H54 (cell line): Measurements from ENCODE around the gene NOL6.
"Not testable (repeated sequence)": the region's sequence is repeated elsewhere in the genome, so short reads cannot be mapped to it uniquely, and the experiment has no call there.

Experiments used
- DNase-seq: peaks from one replicate; pipeline ENCODE4 v3.0.0; 2011; ENCODE audit warnings: low spot score, mixed read lengths; ENCODE audit not compliant: insufficient read length
- FAIRE-seq: peaks from 3 replicates; lab custom pipeline; 2011; peaks lifted over from hg19 to GRCh38; lab: Jason Lieb, UNC
- POLR2A ChIP-seq: IDR thresholded peaks from 2 replicates; pipeline ENCODE4 v1.6.1; 2011; ENCODE audit warnings: low read depth, mild to moderate bottlenecking, low read length

The NOL6 gene

DNA sequence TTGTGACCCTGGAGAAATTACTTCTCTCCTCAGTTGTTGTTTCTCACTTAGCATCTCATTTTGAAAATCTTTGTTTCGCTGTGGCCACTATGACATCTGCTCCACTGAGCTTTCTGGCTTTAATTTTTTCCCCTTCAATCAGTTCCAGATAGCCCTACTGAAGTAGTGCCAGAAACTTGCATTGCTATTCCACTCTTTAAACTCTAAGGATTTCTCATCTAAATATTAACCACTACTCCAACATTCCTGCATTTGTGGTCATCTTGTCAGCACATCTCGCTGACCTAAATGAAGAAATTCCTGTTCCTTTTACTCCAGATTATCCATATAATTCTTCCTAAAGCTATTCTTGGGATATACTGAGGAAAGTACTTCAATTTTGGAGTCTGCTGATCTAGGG lies 15.3 kb upstream of the NOL6 start:
- TF ChIP-seq POLR2A = no peak
- peak; percentile 64 for FAIRE-seq

DNA sequence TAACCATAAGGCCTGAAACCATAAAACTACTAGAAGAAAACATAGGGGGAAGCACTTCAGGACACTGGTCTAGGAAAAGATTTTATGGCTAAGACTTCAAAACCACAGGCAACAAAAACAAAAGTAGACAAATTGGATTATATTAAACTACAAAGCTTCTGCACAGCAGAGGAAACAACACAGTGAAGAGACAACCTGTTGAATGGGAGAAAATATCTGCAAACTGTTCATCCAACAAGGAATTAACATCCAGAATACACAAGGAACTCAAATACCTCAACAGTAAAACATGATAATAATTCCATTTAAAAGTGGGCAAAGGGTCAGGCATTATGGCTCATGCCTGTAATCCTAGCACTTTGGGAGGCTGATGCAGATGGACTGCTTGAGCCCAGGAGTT lies 11.6 kb upstream of the NOL6 start:
- not testable (repeated sequence) for FAIRE-seq, DNase-seq

More for the DNA sequence above, 15.3 kb upstream of the NOL6 start:
- no peak for DNase-seq

DNA sequence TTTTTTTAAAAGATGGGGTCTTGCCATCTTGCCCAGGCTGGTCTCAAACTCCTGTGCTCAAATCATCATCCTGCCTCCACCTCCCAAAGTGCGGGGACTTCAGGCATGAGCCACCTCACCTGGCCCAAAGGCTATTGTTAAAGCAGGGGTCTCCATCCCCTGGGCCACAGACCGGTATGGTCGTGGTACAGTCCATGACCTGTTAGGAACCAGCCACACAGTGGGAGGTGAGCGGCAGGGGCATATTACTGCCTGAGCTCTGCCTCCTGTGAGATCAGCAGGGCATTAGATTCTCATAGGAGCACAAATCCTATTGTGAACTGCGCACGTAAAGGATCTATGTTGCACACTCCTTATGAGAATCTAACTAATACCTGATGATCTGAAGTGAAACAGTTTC lies 7.3 kb upstream of the NOL6 start:
- no peak for TF ChIP-seq POLR2A
- DNase-seq = no peak
- no peak for FAIRE-seq

DNA sequence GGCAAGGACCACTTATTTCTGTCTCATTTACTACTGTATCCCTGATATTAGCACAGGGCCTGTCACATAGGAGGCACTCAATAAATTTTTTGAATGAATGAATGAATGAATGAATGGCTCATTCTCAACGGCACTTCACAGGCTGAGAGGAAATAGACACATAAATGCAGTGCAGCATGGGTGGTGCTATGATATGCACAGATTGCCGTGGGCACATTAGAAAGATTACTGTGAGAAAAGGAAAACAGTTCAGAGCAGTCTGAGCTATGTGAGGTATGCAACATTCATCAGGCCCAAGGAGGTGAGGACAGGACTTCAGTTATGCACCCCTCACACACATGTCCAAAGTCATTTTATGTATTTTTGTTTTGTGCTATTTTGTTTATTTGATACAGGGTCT lies 6.4 kb upstream of the NOL6 start:
- TF ChIP-seq POLR2A = no peak
- no peak for DNase-seq
- FAIRE-seq = no peak

DNA sequence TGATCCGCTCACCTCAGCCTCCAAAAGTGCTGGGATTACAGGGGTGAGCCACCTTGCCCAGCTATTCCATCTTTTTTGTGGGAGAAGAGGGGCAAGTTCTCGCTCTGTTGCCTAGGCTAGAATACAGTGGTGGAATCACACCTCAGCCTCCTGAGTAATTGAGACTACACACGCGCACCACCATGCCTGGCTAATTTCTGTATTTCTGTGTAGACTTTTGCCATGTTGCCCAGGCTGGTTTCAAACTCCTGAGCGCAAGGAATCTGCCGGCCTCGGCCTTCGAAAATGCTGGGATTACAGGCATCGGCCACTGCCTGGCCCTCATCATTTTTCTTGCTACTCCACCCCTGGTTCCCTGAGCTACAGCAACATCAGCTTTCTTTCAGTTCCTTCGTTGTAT lies 2.8 kb upstream of the NOL6 start:
- FAIRE-seq = no peak
- DNase-seq = no peak
- TF ChIP-seq POLR2A = no peak

DNA sequence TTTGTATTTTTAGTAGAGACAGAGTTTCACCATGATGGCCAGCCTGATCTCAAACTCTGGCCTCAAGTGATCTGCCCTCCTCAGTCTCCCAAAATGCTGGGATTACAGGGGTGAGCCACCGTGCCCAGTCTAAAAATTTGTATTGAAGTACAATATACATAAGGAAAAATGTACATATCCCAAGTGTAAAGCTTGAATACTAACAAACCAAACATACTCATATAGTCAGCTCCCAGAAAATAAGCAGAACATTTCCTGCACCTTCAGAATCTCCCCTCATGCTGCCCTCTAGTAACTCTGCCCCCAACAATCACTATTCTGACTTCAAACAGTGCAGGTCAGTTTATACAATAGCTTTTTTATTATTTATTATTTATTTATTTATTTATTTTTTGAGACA lies 1.6 kb upstream of the NOL6 start:
- DNase-seq (no peak), FAIRE-seq (no peak)
- TF ChIP-seq POLR2A = no peak

DNA sequence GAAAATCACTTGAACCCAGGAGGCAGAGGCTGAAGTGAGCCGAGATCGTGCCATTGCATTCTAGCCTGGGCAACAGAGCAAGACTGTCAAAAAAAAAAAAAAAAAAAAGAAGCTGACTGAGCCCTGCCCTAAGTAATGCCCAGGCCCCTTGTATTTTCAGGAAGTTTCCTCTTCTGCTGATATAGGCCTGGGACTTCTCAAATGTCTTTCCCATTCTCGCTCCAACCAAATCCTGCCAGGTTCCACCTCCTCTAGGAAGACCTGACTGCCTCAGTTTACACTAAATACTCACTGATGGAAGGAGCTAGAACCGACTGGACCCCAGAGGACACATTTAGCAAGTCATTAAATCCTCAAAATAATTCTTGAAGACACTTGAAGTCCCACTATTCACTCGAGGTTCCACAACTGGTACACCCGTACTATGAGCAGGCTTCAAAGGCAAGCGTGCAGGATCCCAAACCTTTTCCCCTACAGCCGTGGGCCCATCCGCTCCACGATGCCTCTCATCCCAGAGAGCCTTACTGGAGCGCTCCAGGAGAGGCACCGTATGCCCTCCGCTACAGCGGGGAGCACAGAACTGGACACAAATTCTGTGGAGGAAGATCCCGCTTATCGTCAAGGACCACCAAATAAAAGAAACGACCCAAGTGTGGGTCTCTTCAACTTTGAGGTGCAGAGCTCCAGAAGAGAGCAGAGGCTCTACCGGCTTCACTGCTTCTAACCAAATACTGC lies 676 bp downstream of the NOL6 start:
- DNase-seq = no peak
- FAIRE-seq = no peak
- TF ChIP-seq POLR2A = no peak

DNA sequence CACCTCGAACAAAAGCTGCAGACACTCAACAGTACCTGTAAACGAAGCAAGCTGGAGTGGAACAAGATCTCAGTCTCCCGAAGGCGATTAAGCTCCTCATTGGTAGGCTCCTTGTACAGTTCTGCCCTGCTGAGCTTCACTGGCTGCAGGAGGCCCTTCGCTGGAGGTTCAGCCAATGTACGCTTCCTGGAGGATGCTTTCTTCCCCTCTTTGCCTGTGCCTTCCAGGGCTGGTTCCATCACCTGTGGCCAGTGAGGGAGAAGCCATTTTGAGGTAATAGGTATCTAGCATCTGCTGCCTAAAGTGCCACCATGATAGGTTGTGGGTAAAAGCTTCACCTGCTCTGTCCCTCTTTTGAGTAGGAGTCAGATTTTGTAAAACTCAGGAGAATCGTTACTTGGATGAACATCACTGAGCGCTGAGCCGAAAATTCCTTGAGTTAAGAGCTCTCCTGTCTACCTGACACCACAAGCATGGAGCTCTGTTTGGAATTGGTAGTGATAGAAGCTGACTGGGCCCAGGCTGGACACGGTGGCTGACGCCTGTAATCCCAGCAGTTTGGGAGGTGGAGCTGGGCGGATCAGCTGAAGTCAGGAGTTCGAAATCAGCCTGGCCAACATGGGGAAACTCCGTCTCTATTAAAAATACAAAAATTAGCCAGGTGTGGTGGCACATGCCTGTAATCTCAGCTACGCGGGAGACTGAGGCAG lies 1.4 kb downstream of the NOL6 start:
- DNase-seq = no peak
- no peak for TF ChIP-seq POLR2A
- FAIRE-seq = no peak

DNA sequence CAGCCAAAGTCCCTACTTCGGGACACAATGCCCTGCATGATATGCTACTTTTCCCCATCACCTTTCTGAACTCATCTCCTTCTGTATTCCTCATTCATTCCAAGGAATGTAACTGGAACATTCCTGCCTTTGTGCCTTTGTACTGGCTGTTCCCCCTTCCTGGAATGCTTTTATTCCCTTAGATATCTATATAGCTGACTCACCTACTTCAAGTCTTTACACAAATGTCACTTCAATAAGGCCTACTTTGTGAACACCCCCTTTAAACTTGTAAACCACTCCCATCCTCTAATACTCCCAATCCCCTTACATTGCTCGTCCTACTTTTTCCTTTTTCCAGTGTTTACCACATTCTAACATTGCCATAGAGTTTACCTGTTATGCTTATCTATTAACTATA lies 2.4 kb downstream of the NOL6 start:
- TF ChIP-seq POLR2A = no peak
- FAIRE-seq = no peak
- DNase-seq = no peak

DNA sequence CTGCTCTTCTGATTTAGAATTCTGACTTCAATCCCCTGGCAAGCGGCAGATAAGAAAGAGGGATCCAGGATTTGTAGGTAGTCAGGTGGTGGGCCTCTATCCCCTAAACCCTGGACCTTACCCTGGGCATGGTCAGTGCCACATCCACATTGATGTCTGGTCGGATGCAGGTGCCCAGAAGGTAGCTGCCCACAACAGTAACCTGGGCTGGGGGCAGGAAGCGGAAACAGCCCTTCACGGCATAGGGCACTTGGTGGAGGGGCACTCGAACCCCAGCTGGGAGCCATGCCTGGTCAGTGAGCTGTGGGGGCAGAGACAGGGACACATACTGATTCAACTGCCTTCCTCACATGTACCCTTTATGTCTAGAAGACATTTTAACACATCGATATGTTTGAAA lies 3.8 kb downstream of the NOL6 start:
- FAIRE-seq = no peak

DNA sequence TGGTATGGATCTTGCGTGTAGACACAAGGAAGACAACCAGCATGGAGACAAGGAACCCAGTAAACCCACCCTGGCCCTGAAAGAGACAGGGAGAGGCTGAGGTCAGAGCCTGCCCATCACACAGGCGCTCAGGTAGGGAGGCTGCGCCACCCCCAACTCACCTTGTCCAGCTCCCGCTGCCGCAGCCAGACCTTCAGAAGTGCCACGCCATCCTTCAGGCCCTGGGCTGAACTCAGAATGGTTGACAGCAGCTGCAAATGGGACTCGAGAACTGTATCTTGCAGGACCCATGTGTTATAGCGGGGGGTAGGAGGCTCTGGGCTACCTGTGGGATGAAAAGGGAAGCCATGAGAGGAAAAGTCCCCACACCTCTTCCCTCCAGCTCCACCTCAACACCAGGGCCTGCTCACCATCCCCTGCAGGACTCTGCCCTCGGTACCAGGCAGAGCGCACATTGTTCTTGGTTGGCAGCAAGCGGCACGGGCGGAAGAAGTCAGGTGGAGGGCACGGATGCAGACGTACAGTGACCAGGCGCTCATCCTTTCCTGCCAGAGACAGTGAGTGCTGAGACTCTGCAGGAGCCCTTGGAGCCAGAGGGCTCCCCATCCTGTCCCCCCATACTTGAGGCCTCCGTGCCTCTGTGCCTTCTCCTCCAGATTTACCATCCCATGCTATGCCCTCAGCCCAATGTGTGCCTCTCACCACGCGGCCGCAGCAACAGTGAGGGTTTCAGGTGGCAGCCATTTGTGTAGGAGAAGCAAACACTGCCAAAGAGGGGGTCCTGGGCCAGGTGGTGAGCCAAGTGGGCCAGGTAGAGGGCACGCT lies 4.7 kb downstream of the NOL6 start:
- FAIRE-seq (no peak), DNase-seq (no peak)
- no peak for TF ChIP-seq POLR2A

More for the DNA sequence above, 3.8 kb downstream of the NOL6 start:
- DNase-seq = no peak
- TF ChIP-seq POLR2A = no peak

DNA sequence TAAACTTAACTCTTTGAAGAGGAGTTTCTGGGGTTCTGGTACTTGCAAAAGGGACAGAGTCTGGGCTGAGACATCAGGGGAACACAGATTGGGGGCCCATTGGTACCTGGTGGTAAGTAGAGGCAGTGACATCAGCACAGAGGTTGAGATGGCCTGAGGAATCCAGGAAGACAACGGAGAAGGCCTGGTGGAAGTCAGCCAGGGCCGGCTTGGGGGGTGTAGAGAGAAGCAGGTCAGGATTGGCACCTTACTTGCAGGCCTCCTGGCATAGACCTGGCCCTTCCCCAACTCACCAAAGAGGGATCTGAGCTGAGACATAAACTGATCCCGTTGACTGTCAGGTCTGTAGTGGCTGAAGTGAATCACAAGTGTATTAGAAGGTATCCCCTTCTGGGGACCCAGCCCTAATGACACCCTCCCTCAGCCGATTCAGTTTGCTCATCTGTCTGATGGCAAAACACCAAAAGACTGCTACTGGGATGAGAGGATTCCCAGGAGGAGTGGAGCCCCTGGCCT lies 5.5 kb downstream of the NOL6 start:
- FAIRE-seq (no peak), DNase-seq (no peak)
- TF ChIP-seq POLR2A = no peak

DNA sequence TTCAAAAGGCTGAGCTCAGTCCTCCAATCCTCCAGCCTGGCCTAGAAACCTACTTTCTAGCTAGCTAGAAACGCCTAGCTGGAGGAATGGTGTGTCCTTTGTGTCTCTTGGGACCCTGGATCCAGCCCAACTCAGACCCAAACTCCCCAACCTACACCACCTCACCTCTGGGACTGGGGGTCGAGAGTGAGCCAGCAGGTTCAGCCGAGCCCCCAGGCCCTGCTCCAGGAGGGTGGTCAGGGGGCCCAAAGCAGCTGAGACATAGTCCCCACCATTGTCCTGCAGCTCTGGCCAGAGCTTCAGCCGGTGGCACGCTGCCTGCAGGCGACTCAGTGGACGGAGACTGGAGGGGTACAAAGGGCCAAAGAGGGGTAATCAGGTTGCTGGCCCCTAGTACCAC lies 6.2 kb downstream of the NOL6 start:
- DNase-seq (no peak), FAIRE-seq (no peak)
- no peak for TF ChIP-seq POLR2A

DNA sequence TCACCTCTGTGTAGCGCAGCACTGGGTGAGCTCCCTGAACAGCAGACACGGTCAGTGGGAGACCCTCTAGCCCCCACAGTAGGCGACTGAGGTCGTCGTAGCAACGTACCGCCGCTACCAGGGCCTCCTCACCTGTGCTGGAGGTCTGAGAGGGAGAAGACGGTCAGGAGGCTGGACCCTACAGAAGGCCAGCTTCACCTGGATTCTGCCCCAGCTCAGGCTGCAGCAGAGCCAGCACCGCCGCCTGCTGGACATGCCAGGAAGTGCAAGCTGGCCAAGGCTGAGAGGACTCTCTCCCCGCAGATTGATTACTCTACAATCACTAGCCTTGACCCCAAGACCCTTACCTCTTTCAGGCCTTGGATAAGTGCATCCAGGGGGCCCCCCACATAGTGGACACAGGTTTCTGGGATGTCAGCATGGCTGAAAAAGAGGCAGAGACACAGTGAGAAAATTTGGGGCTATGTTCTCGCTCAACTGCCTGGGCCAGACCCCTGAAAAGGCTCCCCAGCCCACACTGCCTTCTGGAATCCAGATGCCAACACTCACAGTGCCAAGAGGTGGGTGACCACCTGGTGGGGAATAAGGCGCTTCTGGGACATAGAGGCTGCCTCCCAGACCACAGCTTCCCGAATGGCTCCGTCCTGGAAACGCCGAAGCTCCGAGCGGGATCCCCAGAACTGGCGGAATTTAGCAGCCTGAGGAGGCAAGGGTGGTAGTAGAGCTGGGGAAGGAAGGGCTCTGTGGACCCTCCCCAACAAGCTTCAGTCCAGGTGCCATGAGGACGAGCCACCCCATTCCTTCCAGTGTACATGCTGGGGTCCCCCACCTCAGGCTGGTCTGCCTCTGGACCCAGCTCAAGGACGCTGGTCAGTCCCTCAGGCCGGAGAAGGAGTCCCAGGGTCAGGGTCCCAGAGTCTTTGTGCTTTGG lies 6.9 kb downstream of the NOL6 start:
- no peak for DNase-seq
- no peak for TF ChIP-seq POLR2A
- FAIRE-seq = no peak
